ENCODE results near the gene GLDN. TPM values are rescaled to one million over a fixed set of nuclear protein-coding genes. Genes with fewer than 3 reads are reported as not detected.
A peak's percentile ranks its signal among the peaks of the same experiment; 100 is the strongest.

The GLDN gene
- total and polyA plus RNA-seq, 5 experiments from 2014 or later, result not detected

GRCh38 chr15:51314391-51315337 lies 26.8 kb upstream of the GLDN start:
- no peak for DNase-seq
- no peak for ATAC-seq
- POLR2A ChIA-PET, result no interaction called here
- H3K27me3 Mint-ChIP-seq, result peaks cover 0 to 12% (median 5%) of the 10 kb centered on the region in 5 donors
- no peaks in the 10 kb centered on the region for H3K9me3 Mint-ChIP-seq
- no peaks in the 10 kb centered on the region for H3K36me3 Mint-ChIP-seq
- H3K4me1 Mint-ChIP-seq, result no peaks in the 10 kb centered on the region
- no peak overlapping the region for H3K4me3 Mint-ChIP-seq
- no peak overlapping the region for H3K27ac Mint-ChIP-seq

GRCh38 chr15:51315726-51316125 lies 25.7 kb upstream of the GLDN start:
- H3K9me3 Mint-ChIP-seq, result no peaks in the 10 kb centered on the region
- H3K36me3 Mint-ChIP-seq, result no peaks in the 10 kb centered on the region
- no peak overlapping the region for H3K27ac Mint-ChIP-seq
- no peaks in the 10 kb centered on the region for H3K4me1 Mint-ChIP-seq
- POLR2A ChIA-PET, result no interaction called here
- DNase-seq (no peak), ATAC-seq (no peak)
- H3K4me3 Mint-ChIP-seq, result no peak overlapping the region
- peaks cover 0 to 22% (median 8%) of the 10 kb centered on the region in 5 donors for H3K27me3 Mint-ChIP-seq

- H3K36me3 Mint-ChIP-seq, result no peaks in the 10 kb centered on the region
- H3K9me3 Mint-ChIP-seq, result no peaks in the 10 kb centered on the region
- H3K27ac Mint-ChIP-seq, result no peak overlapping the region
- POLR2A ChIA-PET, result no interaction called here
- ATAC-seq (no peak), DNase-seq (no peak)
- H3K4me3 Mint-ChIP-seq, result no peak overlapping the region
- peaks cover 3 to 31% (median 8%) of the 10 kb centered on the region in 5 donors for H3K27me3 Mint-ChIP-seq
- no peaks in the 10 kb centered on the region for H3K4me1 Mint-ChIP-seq
Observed at GRCh38 chr15:51316636-51317035, 24.8 kb upstream of the GLDN start.

GRCh38 chr15:51318382-51319150 lies 22.9 kb upstream of the GLDN start:
- no peaks in the 10 kb centered on the region for H3K36me3 Mint-ChIP-seq
- peaks cover 3 to 33% (median 8%) of the 10 kb centered on the region in 5 donors for H3K27me3 Mint-ChIP-seq
- ATAC-seq, result no peak
- DNase-seq, result no peak
- H3K4me3 Mint-ChIP-seq, result no peak overlapping the region
- POLR2A ChIA-PET, result no interaction called here
- no peaks in the 10 kb centered on the region for H3K4me1 Mint-ChIP-seq
- H3K9me3 Mint-ChIP-seq, result no peaks in the 10 kb centered on the region
- no peak overlapping the region for H3K27ac Mint-ChIP-seq

GRCh38 chr15:51319539-51319938 lies 21.9 kb upstream of the GLDN start:
- no peaks in the 10 kb centered on the region for H3K4me1 Mint-ChIP-seq

GRCh38 chr15:51320843-51321242 lies 20.6 kb upstream of the GLDN start:
- ATAC-seq (no peak), DNase-seq (no peak)
- no peak overlapping the region for H3K4me3 Mint-ChIP-seq
- POLR2A ChIA-PET, result no interaction called here
- H3K27ac Mint-ChIP-seq, result no peak overlapping the region
- H3K27me3 Mint-ChIP-seq, result peaks cover 4 to 33% (median 9%) of the 10 kb centered on the region in 5 donors
- H3K9me3 Mint-ChIP-seq, result no peaks in the 10 kb centered on the region
- no peaks in the 10 kb centered on the region for H3K4me1 Mint-ChIP-seq
- no peaks in the 10 kb centered on the region for H3K36me3 Mint-ChIP-seq

More at GRCh38 chr15:51319539-51319938, 21.9 kb upstream of the GLDN start:
- ATAC-seq (no peak), DNase-seq (no peak)
- Mint-ChIP-seq H3K4me3 (no peak overlapping the region), H3K9me3 (no peaks in the 10 kb centered on the region), H3K36me3 (no peaks in the 10 kb centered on the region), H3K27ac (no peak overlapping the region), H3K27me3 (peaks cover 4 to 33% (median 9%) of the 10 kb centered on the region in 5 donors)
- POLR2A ChIA-PET, result no interaction called here

- Mint-ChIP-seq H3K27me3 (peaks cover 4 to 33% (median 9%) of the 10 kb centered on the region in 5 donors), H3K4me3 (no peak overlapping the region), H3K27ac (peak overlapping the region in 1 of 10 donors; percentile 37)
Observed at GRCh38 chr15:51321316-51321715, 20.1 kb upstream of the GLDN start.

GRCh38 chr15:51322621-51323296 lies 18.7 kb upstream of the GLDN start:
- Mint-ChIP-seq H3K36me3 (no peaks in the 10 kb centered on the region), H3K27ac (no peak overlapping the region), H3K27me3 (peaks cover 4 to 33% (median 9%) of the 10 kb centered on the region in 5 donors), H3K4me3 (no peak overlapping the region), H3K9me3 (no peaks in the 10 kb centered on the region), H3K4me1 (no peaks in the 10 kb centered on the region)
- POLR2A ChIA-PET, result no interaction called here
- DNase-seq (no peak), ATAC-seq (no peak)

More at GRCh38 chr15:51321316-51321715, 20.1 kb upstream of the GLDN start:
- POLR2A ChIA-PET, result no interaction called here
- ATAC-seq (no peak), DNase-seq (no peak)
- no peaks in the 10 kb centered on the region for H3K9me3 Mint-ChIP-seq
- no peaks in the 10 kb centered on the region for H3K36me3 Mint-ChIP-seq
- H3K4me1 Mint-ChIP-seq, result no peaks in the 10 kb centered on the region

GRCh38 chr15:51323749-51324148 lies 17.7 kb upstream of the GLDN start:
- H3K4me3 Mint-ChIP-seq, result no peak overlapping the region
- no peak for ATAC-seq
- H3K36me3 Mint-ChIP-seq, result no peaks in the 10 kb centered on the region
- no peaks in the 10 kb centered on the region for H3K4me1 Mint-ChIP-seq
- POLR2A ChIA-PET, result no interaction called here
- H3K9me3 Mint-ChIP-seq, result no peaks in the 10 kb centered on the region
- H3K27ac Mint-ChIP-seq, result no peak overlapping the region
- H3K27me3 Mint-ChIP-seq, result peaks cover 4 to 30% (median 9%) of the 10 kb centered on the region in 5 donors
- DNase-seq, result no peak

- POLR2A ChIA-PET, result no interaction called here
- Mint-ChIP-seq H3K4me3 (no peak overlapping the region), H3K4me1 (no peaks in the 10 kb centered on the region), H3K36me3 (no peaks in the 10 kb centered on the region), H3K27me3 (peaks cover 3 to 16% (median 9%) of the 10 kb centered on the region in 5 donors), H3K9me3 (no peaks in the 10 kb centered on the region), H3K27ac (no peak overlapping the region)
- ATAC-seq (no peak), DNase-seq (no peak)
Observed at GRCh38 chr15:51325167-51325566, 16.3 kb upstream of the GLDN start.

- no peaks in the 10 kb centered on the region for H3K9me3 Mint-ChIP-seq
- no peak overlapping the region for H3K27ac Mint-ChIP-seq
- ATAC-seq, result no peak
- H3K27me3 Mint-ChIP-seq, result peaks cover 0 to 8% (median 2%) of the 10 kb centered on the region in 5 donors
- no peak overlapping the region for H3K4me3 Mint-ChIP-seq
- POLR2A ChIA-PET, result no interaction called here
- no peaks in the 10 kb centered on the region for H3K4me1 Mint-ChIP-seq
- no peaks in the 10 kb centered on the region for H3K36me3 Mint-ChIP-seq
- no peak for DNase-seq
Observed at GRCh38 chr15:51327081-51327480, 14.4 kb upstream of the GLDN start.

GRCh38 chr15:51328926-51329325 lies 12.5 kb upstream of the GLDN start:
- no peak overlapping the region for H3K27ac Mint-ChIP-seq
- peaks cover 0 to 7% (median under 1%) of the 10 kb centered on the region in 5 donors for H3K27me3 Mint-ChIP-seq
- peaks cover 0 to 2% (median 0%) of the 10 kb centered on the region in 4 donors for H3K4me1 Mint-ChIP-seq
- POLR2A ChIA-PET, result no interaction called here
- no peak overlapping the region for H3K4me3 Mint-ChIP-seq
- ATAC-seq, result no peak
- no peaks in the 10 kb centered on the region for H3K36me3 Mint-ChIP-seq
- no peaks in the 10 kb centered on the region for H3K9me3 Mint-ChIP-seq
- DNase-seq, result no peak

- no peaks in the 10 kb centered on the region for H3K9me3 Mint-ChIP-seq
- no peak overlapping the region for H3K27ac Mint-ChIP-seq
- no peak overlapping the region for H3K4me3 Mint-ChIP-seq
- H3K4me1 Mint-ChIP-seq, result peaks cover 0 to 18% (median 0%) of the 10 kb centered on the region in 4 donors
- DNase-seq (no peak), ATAC-seq (no peak)
- no peaks in the 10 kb centered on the region for H3K36me3 Mint-ChIP-seq
- peaks cover 0 to 11% (median 0%) of the 10 kb centered on the region in 5 donors for H3K27me3 Mint-ChIP-seq
- POLR2A ChIA-PET, result no interaction called here
Observed at GRCh38 chr15:51331141-51331540, 10.3 kb upstream of the GLDN start.
